Activated naive CD4-positive, alpha-beta T cell (primary cell): Measurements from ENCODE around the gene AMPD3.

Experiments
- DNase-seq, 4 experiments: peaks; one replicate each; lab custom pipeline; 2025; lab: John Stamatoyannopoulos, UW

The AMPD3 gene

DNA sequence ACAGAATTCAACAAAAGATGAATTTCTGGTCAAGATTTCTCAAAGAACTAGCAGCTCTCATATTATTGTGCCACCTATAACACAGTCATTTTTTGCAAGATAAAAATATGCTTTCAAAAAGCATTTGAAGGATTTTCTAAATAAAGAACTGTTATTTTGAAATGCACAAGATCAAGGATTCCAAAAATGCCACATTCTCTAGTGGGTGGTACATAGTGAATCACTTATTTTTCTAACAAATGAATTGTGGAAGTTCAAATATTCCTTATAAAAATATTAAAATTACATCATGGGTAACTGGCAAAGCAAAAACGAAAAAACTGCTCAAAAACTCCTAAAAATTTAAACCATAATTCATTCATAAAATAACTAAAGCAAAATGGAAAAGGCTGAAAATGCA lies 83.9 kb downstream of the AMPD3 start:
- no peak for DNase-seq

GRCh38 chr11:10539339-10539738 lies 84.3 kb downstream of the AMPD3 start:
- no peak for DNase-seq

DNA sequence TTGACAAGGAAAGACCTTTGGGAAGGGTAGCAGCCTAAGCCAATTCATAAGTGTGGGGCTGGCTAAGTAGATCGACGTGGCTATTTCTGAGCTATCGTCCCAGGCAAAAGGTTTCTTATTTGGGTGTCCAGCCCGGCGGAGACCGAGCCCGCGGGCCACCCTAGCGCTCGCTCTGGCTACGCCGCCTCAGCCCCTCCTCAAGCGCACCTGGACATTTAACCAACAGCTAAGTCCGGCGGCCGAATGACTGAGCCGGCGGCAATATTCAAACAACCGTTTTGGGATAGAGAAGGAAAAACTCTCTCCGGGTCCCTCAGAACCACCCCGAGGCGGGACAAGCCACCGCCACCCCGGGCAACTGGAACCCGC lies 85.5 kb downstream of the AMPD3 start:
- DNase-seq = no peak

- peak; percentile 86 to 95 (median 88) for DNase-seq
These were observed 86.0 kb downstream of the AMPD3 start, which contains the start of gene RNF141 for GRCh38 chr11:10540915-10541560. Gene RNF141, minus strand, starts transcription at chr11:10541187. Its CDS starts 7,029 bp downstream, at chr11:10534158.

GRCh38 chr11:10541561-10541930 lies 86.5 kb downstream of the AMPD3 start:
- no peak for DNase-seq

- no peak for DNase-seq
These were observed 87.7 kb downstream of the AMPD3 start for GRCh38 chr11:10542776-10543175.

DNA sequence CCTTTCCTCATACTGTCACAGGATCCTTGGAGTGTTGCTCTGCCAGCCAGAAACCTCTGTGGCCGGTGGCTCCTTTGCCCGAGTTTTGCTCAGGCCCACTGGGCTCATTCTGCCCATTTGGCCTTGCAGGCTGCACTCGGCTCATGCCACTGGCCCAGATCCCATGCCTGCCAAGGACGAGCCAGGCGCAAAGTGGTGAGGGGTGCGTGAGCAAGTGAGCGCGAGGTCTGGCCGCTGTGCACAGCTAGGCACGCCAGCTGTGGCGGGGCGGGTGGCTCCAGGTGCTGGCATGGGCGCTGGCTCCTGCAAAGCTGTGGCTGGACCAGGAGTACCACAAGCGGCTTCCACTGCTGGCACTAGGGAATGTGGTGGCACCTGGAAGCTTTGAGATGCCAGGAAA lies 88.7 kb downstream of the AMPD3 start:
- DNase-seq = no peak

- no peak for DNase-seq
These were observed 89.7 kb downstream of the AMPD3 start for GRCh38 chr11:10544491-10545465.

- no peak for DNase-seq
These were observed 95.6 kb downstream of the AMPD3 start for GRCh38 chr11:10550503-10551289.

DNA sequence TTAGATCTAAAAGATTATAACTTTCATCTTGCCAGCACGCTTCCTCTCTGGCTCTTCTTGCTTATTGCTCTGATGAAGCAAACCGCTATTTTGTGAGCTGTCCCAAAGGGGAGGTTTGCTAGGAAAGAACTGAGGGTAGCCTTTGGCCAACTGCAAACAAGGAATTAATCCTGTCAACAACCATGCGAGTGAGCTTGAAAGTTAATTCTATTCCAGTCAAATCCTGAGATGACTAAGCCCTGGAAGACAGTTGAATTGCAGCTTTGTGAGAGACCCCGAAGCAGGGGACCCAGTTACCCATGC lies 96.2 kb downstream of the AMPD3 start:
- no peak for DNase-seq

- DNase-seq = no peak
These were observed 96.8 kb downstream of the AMPD3 start for GRCh38 chr11:10551845-10552352.

DNA sequence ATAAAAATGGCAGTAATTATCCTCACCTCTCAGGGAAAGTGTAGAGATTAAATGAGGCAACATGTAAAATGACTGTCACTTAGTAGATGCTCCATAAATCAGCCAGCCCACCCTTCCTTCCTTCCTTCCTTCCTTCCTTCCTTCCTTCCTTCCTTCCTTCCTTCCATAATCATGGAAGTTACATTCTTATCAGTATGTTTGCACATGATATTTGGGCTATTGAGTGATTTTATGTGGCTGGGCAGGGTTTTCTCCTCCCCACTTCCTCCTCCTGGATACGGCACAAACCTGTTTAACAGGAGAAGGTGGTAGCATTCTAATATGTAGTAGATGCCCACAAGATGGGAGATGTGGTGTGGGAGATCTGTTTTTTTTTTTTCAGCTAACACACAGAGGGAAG lies 101.5 kb downstream of the AMPD3 start:
- DNase-seq = no peak
